Ascending aorta (tissue), 2 donors: Measurements from ENCODE around the gene SLC7A6. TPM values are rescaled to one million over a fixed set of nuclear protein-coding genes. Genes with fewer than 3 reads are reported as not detected.

Experiments used
- DNase-seq, 2 donors: peaks; one replicate each; pipeline ENCODE4 v3.0.0-alpha.2; 2019; ENCODE audit warnings: low spot score in 2 of 2
- H3K27ac ChIP-seq, 2 donors: fragments of 200-600 bp; sonication (generic); one replicate each; pipeline ENCODE4 v1.5.1; 2016 to 2017; ENCODE audit warnings: mild to moderate bottlenecking in 1 of 2
- H3K27me3 ChIP-seq: fragments of 200-600 bp; sonication (generic); one replicate; pipeline ENCODE4 v1.5.1; 2017
- H3K36me3 ChIP-seq, 2 donors: fragments of 200-600 bp; sonication (generic); one replicate each; pipeline ENCODE4 v1.5.1; 2016
- H3K4me1 ChIP-seq, 2 donors: fragments of 200-600 bp; sonication (generic); one replicate each; pipeline ENCODE4 v1.5.1; 2016 to 2017; ENCODE audit warnings: mild to moderate bottlenecking in 1 of 2
- H3K4me3 ChIP-seq, 2 donors: fragments of 200-600 bp; sonication (generic); one replicate each; pipeline ENCODE4 v1.5.1; 2016 to 2017; ENCODE audit warnings: mild to moderate bottlenecking in 1 of 2
- H3K9me3 ChIP-seq, 2 donors: fragments of 200-600 bp; sonication (generic); one replicate each; pipeline ENCODE4 v1.5.1; 2016
- intact Hi-C: fragments of 100-400 bp; cut with DNase I; formaldehyde crosslinking; loops from one replicate; pipeline ENCODE4 v1.15.1; 2023
- total RNA-seq: library from RNA; depleted of rRNA; stranded (reverse); fragments of >200 nt; gene quantifications from one replicate; pipeline ENCODE4 v1.1.0, GENCODE V29; 2016
- TF ChIP-seq, protein P1 (sequence below), 3 experiments: fragments of 200-600 bp in 2 of 3; fragments of 450-650 bp in 1 of 3; sonication (generic) in 2 of 3; IDR thresholded peaks; one replicate each; pipeline ENCODE4 v1.5.1; 2016 to 2019; ENCODE audit warnings: antibody characterized with exemption in 3 of 3, mild to moderate bottlenecking in 1 of 3, moderate library complexity in 1 of 3

SLC7A6 gene
- total RNA-seq, 1 donor from 2014 or later: 27.7 TPM

DNA sequence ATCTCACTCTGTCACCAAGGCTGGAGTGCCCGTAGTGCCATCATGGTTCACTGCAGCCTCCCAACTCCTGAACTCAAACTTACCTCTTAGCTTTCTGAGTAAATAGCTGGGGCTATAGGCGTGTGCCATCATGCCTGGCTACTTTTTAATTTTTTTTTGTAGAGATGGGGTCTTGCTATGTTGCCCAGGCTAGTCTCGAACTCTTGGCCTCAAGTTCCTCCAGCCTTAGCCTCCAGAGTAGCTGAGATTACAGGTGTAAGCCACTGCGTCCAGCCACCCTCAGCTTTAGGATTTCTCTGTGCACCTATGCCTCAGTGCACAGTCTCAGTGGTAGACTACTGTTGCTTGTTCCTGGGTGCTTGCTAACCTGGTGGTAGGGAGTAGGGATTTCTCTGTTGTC lies 5.5 kb downstream of the SLC7A6 start:
- intact Hi-C loops: no loop called here
- no peak overlapping the region for H3K27ac ChIP-seq

DNA sequence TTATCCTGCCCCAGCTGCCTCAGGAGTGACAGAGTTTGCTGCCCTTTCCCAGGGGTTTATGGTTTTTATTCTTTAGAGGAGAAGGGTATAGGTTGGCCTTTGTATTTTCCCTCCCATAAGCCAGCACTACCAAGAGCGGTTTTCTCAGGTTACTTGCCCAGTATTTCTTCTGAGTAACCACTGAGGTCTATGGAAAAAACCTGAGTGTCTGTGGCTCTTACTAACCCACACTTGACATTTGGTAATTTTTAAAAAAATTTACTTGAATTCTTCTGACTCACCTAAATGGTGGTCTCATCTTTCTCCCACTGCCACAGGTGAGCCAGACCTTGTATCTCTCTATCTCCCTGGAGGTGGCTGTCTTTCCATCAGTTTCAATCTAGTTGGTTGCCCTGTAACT lies 6.0 kb downstream of the SLC7A6 start:
- intact Hi-C loops: no loop called here
- Histone ChIP-seq H3K4me3 (no peak overlapping the region), H3K9me3 (no peaks in the 10 kb centered on the region), H3K27me3 (no peaks in the 10 kb centered on the region), H3K27ac (no peak overlapping the region), H3K4me1 (peaks cover 0 to 16% of the 10 kb centered on the region in 2 donors), H3K36me3 (peaks cover 14 to 16% of the 10 kb centered on the region in 2 donors)
- no peak for DNase-seq
- TF ChIP-seq, protein P1, sequence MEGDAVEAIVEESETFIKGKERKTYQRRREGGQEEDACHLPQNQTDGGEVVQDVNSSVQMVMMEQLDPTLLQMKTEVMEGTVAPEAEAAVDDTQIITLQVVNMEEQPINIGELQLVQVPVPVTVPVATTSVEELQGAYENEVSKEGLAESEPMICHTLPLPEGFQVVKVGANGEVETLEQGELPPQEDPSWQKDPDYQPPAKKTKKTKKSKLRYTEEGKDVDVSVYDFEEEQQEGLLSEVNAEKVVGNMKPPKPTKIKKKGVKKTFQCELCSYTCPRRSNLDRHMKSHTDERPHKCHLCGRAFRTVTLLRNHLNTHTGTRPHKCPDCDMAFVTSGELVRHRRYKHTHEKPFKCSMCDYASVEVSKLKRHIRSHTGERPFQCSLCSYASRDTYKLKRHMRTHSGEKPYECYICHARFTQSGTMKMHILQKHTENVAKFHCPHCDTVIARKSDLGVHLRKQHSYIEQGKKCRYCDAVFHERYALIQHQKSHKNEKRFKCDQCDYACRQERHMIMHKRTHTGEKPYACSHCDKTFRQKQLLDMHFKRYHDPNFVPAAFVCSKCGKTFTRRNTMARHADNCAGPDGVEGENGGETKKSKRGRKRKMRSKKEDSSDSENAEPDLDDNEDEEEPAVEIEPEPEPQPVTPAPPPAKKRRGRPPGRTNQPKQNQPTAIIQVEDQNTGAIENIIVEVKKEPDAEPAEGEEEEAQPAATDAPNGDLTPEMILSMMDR (IDR thresholded peaks at IDR 0.05): no peak

More for the DNA sequence above, 5.5 kb downstream of the SLC7A6 start:
- Histone ChIP-seq H3K4me3 (no peak overlapping the region), H3K36me3 (peaks cover 10 to 13% of the 10 kb centered on the region in 2 donors), H3K27me3 (no peaks in the 10 kb centered on the region), H3K9me3 (no peaks in the 10 kb centered on the region), H3K4me1 (peaks cover 0 to 16% of the 10 kb centered on the region in 2 donors)
- TF ChIP-seq, protein P1 (IDR thresholded peaks at IDR 0.05): no peak
- DNase-seq: no peak

DNA sequence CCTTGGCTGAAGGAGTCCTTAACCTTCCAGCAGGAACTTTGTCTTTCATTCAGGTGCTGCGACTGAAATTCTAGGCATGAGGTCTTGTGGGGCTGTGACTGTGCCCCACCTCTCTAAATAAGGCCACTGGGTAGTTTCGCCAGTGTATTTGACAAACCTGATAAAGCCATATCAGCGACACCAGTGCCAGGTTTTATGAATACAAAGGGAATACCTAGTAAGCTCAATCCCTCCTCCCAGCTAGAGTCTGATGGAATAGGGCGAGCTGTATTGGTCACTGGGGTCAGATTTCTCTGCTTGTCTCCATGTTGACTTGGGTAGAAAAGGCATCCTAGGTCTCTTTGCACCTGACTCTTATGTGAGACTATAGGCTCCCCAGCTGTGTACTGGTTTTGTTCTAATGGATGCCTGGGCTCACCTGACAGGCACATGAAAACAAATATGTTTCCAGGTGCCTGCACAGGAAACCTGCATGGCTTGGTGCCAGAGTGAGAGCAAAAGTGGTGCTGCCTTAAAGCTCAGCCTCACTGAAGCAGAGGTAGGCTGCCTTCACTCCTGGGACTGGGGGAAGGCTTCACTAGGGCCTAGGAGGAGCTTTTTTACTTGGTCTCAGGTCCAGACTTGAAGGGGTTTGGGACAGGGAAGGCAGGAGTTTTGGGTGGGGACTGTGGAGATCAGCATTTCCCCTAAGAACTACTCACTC lies 8.3 kb downstream of the SLC7A6 start:
- peaks cover 14 to 21% of the 10 kb centered on the region in 2 donors for H3K36me3 ChIP-seq
- DNase-seq: no peak
- H3K27ac ChIP-seq: peak overlapping the region in 1 of 2 donors; percentile 28
- no peaks in the 10 kb centered on the region for H3K27me3 ChIP-seq
- H3K4me3 ChIP-seq: no peak overlapping the region
- TF ChIP-seq, protein P1 (IDR thresholded peaks at IDR 0.05): no peak
- intact Hi-C loops: no loop called here
- no peaks in the 10 kb centered on the region for H3K9me3 ChIP-seq
- H3K4me1 ChIP-seq: peaks cover 10 to 23% of the 10 kb centered on the region in 2 donors

DNA sequence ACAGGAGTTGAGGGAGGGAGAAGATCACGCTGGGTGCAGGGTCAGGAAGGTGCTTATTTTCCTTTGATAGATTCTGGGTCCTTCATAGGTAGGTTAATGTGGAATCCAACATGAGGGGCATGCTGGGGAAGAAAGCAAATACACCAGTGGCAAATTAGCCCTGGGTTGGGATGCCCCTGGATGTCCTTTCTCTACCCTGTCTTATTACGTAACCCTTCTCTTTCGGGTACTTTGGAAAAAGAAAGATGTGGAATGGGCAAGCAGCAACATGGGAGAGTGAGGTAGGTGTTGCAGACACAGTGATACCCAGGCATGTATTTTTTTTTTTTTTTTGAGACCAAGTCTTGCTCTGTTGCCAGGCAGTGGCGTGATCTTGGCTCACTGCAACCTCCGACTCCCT lies 9.1 kb downstream of the SLC7A6 start:
- Histone ChIP-seq H3K36me3 (peaks cover 14 to 25% of the 10 kb centered on the region in 2 donors), H3K27ac (no peak overlapping the region), H3K4me3 (no peak overlapping the region), H3K27me3 (no peaks in the 10 kb centered on the region), H3K4me1 (peaks cover 10 to 19% of the 10 kb centered on the region in 2 donors), H3K9me3 (no peaks in the 10 kb centered on the region)
- DNase-seq: no peak
- TF ChIP-seq, protein P1 (IDR thresholded peaks at IDR 0.05): no peak
- intact Hi-C loops: no loop called here

DNA sequence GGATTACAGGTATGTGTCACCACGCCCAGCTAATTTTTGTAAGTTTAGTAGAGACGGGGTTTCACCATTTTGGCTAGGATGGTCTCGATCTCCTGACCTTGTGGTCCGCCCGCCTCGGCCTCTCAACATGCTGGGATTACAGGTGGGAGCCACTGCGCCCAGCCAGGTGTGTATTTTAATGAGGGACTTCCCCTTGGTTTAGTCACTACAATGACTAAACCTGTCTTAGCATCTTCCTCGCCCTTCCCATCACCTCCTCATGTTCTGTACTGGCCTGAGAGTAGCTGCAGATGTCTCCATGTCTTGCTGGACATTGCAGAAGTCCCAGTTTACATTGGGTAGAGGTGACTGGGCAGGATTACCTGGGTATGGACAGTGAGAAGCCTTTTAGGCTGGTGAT lies 9.6 kb downstream of the SLC7A6 start:
- H3K9me3 ChIP-seq: no peaks in the 10 kb centered on the region
- intact Hi-C loops: no loop called here
- DNase-seq: no peak
- H3K4me1 ChIP-seq: peaks cover 10 to 16% of the 10 kb centered on the region in 2 donors
- no peak overlapping the region for H3K4me3 ChIP-seq
- TF ChIP-seq, protein P1 (IDR thresholded peaks at IDR 0.05): no peak
- H3K27me3 ChIP-seq: no peaks in the 10 kb centered on the region
- H3K36me3 ChIP-seq: peaks cover 14 to 25% of the 10 kb centered on the region in 2 donors
- H3K27ac ChIP-seq: peak overlapping the region in 1 of 2 donors; percentile 75
